NCI-H187 treated with DMSO at 0.1 percent for 48 hours (cell line): ENCODE results near the gene MYMK.

Experiments used
- DNase-seq: peaks from one replicate; lab custom pipeline; 2025; lab: John Stamatoyannopoulos, UW

Gene MYMK

GRCh38 chr9:133518200-133518599 lies 6.6 kb downstream of the MYMK start:
- no peak for DNase-seq

- no peak for DNase-seq
Measured at GRCh38 chr9:133517711-133518110, 7.0 kb downstream of the MYMK start.

- no peak for DNase-seq
Measured at GRCh38 chr9:133516961-133517350, 7.8 kb downstream of the MYMK start.

- no peak for DNase-seq
Measured at GRCh38 chr9:133516256-133516960, 8.4 kb downstream of the MYMK start.

- no peak for DNase-seq
Measured at GRCh38 chr9:133515615-133516255, 9.0 kb downstream of the MYMK start.

- no peak for DNase-seq
Measured at GRCh38 chr9:133515240-133515610, 9.5 kb downstream of the MYMK start.

DNA sequence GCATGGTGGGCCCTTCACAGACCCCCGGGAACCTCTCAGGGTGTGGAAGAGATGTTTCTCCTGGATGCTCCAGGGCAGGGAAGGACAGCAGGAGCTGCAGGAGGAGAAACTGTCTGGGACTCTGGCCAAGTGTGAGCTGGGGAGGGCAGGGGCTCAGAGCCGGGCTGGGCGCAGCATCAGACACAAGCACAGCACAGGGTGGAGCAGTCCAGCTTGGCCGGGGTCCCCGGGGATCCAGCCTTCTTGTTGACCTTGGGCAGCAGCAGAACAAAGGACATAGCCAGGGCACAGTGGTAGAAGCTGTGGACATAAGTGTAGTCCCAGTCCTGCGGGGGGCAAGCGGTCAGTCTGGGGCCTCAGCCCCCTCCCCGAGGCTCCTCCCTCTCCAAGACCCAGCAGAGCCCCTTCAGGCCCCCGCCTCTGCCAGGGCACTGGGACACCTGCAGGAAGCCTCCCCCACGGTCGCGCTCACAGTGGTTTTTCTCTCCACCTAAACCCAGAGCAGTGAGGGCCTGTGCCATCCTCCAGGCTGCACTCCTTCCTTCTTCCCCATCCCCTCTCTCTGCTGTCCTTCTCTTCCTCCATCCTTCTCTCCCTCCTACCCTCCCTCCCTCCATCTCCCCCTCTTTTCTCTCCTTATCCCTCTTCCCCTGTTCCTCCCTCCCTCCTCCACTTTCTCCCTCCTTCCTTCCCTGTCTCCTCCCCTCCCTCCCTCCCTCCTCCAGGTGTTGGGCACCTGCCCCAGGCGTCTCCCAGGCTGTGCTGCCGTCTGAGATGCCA lies 10.1 kb downstream of the MYMK start:
- no peak for DNase-seq

GRCh38 chr9:133513214-133514100 lies 11.3 kb downstream of the MYMK start:
- DNase-seq: no peak

- DNase-seq: no peak
Measured at GRCh38 chr9:133512253-133513213, 12.2 kb downstream of the MYMK start.

- no peak for DNase-seq
Measured at GRCh38 chr9:133511607-133512006, 13.2 kb downstream of the MYMK start.

DNA sequence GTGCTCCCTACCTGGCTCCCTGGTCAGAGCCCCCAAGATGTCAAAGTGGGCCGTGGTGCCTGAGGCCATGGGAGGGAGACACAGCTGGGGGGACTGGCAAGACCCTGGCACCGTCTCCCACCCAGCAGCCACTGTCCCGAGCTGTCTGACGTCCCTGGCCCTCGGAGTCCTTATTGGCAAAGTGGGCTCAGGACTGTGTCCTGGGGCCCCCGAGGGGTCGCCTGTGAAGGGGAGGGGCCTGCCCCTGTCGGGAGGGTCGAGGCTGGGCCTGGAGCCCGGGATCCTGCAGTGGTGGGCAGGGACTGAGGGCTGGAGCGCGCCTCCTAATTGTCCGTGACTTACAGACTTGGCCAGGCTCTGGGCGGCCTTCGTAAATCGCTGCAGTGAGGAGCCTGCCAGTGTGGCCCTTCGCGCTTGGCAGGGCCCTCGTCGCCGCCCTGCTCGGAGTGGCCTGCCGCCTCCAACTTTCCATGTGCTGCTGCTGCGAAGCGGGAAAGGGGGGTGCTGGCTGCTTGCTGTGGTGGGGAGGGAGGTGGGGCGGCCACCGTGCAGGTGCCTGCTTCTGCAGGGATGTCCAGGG lies 13.7 kb downstream of the MYMK start:
- DNase-seq: no peak

- DNase-seq: no peak
Measured at GRCh38 chr9:133509179-133510083, 15.3 kb downstream of the MYMK start.

GRCh38 chr9:133508046-133508445 lies 16.7 kb downstream of the MYMK start:
- no peak for DNase-seq

- DNase-seq: no peak
Measured at GRCh38 chr9:133507246-133507965, 17.4 kb downstream of the MYMK start.

GRCh38 chr9:133506653-133507038 lies 18.1 kb downstream of the MYMK start:
- DNase-seq: no peak

DNA sequence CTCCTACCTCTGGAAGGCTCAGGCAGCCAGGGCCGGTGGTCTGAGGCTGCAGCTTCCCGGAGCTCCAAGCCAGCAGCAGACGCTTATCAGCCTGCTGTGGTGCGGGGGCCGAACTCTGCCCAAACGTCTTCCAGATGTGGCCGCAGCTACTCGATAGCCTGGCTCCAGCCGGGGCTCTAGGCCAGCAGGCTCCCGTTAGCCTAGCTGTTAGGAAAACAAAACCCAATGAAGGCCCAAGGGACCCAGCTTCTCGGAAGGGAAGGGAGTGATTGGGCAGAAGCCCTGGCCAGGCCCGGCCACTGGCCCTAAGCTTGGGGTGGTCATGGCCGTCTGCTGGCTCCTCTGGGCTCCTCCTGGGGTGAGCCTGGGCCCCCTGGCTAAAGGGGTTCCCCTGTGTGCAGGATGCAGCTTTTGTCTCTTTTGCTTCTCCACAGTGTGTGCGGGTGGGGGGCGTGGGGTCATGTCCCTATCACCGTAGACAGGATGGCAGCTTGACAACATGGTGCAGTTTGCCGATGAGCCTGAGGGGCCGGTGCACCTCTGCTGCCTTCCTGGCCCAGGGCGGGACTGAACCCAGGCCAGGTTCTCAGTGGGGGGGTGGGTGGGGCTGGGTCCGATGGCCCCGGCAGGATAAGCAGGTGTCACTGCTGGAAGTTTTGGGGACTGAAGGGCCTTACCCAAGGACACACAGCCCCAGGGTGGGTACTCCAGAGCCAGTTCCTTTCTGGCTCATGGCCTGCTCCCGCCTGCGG lies 18.7 kb downstream of the MYMK start:
- no peak for DNase-seq

DNA sequence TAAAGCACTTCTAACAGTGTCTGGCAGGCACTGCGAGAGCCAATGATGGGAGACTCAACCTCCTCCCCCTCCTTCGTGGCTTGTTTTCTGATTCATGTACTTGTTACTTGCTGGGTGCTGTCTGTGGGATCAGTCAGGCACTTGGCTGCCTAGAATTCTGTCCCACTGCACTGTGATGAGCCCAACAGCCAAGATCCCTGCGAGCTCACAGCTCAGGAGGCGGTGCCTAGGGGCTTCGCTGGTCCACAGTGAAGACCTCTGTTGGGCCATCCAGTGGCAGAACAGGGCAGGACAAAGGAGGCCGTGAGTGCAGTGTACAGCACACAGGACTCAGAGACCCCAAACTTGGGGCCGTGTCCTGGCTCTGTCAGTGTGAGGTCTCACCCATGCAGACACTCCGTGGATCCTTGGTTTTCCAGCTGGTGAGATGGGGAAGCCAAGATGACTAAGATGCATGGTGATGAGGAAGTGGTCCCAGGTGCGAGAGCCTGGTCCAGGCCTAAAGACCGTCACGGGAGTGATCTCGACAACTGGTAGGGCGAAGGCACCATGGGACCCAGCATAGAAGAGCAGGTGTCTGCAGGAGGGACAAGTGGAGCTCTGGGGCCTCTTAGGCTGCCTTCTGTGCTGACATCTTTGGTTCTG lies 19.5 kb downstream of the MYMK start:
- DNase-seq: no peak

GRCh38 chr9:133502112-133502511 lies 22.6 kb downstream of the MYMK start:
- DNase-seq: no peak
